ENCODE data around the gene CRB3. TPM values are rescaled to one million over a fixed set of nuclear protein-coding genes. Genes with fewer than 3 reads are reported as not detected.

CRB3 gene
- total RNA-seq, 1 donor, result 0.43 TPM

- no peak for TF ChIP-seq CTCF (IDR thresholded peaks at IDR 0.05; ENCODE audit: insufficient read depth, low read depth, low read length)
- no peak overlapping the region for H3K4me3 ChIP-seq (ENCODE audit: low read depth, low read length)
These were observed 27.9 kb downstream of the CRB3 start for GRCh38 chr19:6491802-6492592.

GRCh38 chr19:6494438-6495036, 30.5 kb downstream of the CRB3 start:
- no peak overlapping the region for H3K4me3 ChIP-seq (ENCODE audit: low read depth, low read length)
- no peak for TF ChIP-seq CTCF (IDR thresholded peaks at IDR 0.05; ENCODE audit: insufficient read depth, low read depth, low read length)
- DNase-seq (ENCODE audit: low read depth), result no peak

More at GRCh38 chr19:6491802-6492592, 27.9 kb downstream of the CRB3 start:
- DNase-seq (ENCODE audit: low read depth), result no peak

GRCh38 chr19:6495947-6496346, 31.9 kb downstream of the CRB3 start:
- DNase-seq (ENCODE audit: low read depth), result no peak
- TF ChIP-seq CTCF (IDR thresholded peaks at IDR 0.05; ENCODE audit: insufficient read depth, low read depth, low read length), result no peak
- H3K4me3 ChIP-seq (ENCODE audit: low read depth, low read length), result no peak overlapping the region

- no peak for TF ChIP-seq CTCF (IDR thresholded peaks at IDR 0.05; ENCODE audit: insufficient read depth, low read depth, low read length)
- no peak overlapping the region for H3K4me3 ChIP-seq (ENCODE audit: low read depth, low read length)
- DNase-seq (ENCODE audit: low read depth), result no peak
These were observed 34.4 kb downstream of the CRB3 start for GRCh38 chr19:6498294-6499036.

GRCh38 chr19:6499052-6499790, 35.1 kb downstream of the CRB3 start:
- H3K4me3 ChIP-seq (ENCODE audit: low read depth, low read length), result no peak overlapping the region
- DNase-seq (ENCODE audit: low read depth), result no peak
- no peak for TF ChIP-seq CTCF (IDR thresholded peaks at IDR 0.05; ENCODE audit: insufficient read depth, low read depth, low read length)

Measured in fibroblast of villous mesenchyme (primary cell).